Activated naive CD4-positive, alpha-beta T cell treated with anti-CD3 and anti-CD28 coated beads for 36 hours (primary cell): ENCODE measurements around the gene TEC. TPM values are rescaled to one million over a fixed set of nuclear protein-coding genes. Genes with fewer than 3 reads are reported as not detected.

ENCODE experiments used
- CTCF ChIA-PET: fragments of 350-600 bp; sonication (Branson Sonifier 250); formaldehyde crosslinking; loops from one replicate; lab custom pipeline; 2021; ENCODE audit warnings: antibody characterized with exemption; lab: Charles Lee
- DNase-seq: peaks from one replicate; pipeline ENCODE4 v3.0.0-alpha.2; 2020
- H3K27ac Mint-ChIP-seq: one replicate; pipeline ENCODE4 v1.8.0; 2021; ENCODE audit warnings: mild to moderate bottlenecking, mixed read lengths
- H3K27me3 Mint-ChIP-seq: one replicate; pipeline ENCODE4 v1.8.0; 2021; ENCODE audit warnings: low read depth, mixed read lengths
- H3K36me3 Mint-ChIP-seq: one replicate; pipeline ENCODE4 v1.8.0; 2021; ENCODE audit warnings: low read depth, mixed read lengths
- H3K4me1 Mint-ChIP-seq: one replicate; pipeline ENCODE4 v1.8.0; 2021; ENCODE audit warnings: low read depth, mixed read lengths
- H3K4me3 Mint-ChIP-seq: one replicate; pipeline ENCODE4 v1.8.0; 2021; ENCODE audit warnings: mild to moderate bottlenecking, moderate library complexity, mixed read lengths
- H3K9me3 Mint-ChIP-seq: one replicate; pipeline ENCODE4 v1.8.0; 2021; ENCODE audit warnings: mixed read lengths
- intact Hi-C: fragments of 100-400 bp; cut with micrococcal nuclease; formaldehyde crosslinking; loops from one replicate; pipeline ENCODE4 v1.15.1; 2023
- total RNA-seq, 2 experiments: library from RNA; stranded (reverse); gene quantifications; one replicate each; pipeline ENCODE4 v1.2.3, GENCODE V29; 2021

The TEC gene
- total RNA-seq, 2 experiments from 2014 or later, result 3.4 to 3.7 TPM

- H3K9me3 Mint-ChIP-seq, result peaks cover 9% of the 10 kb centered on the region
- intact Hi-C loops, result no loop called here
Measured at GRCh38 chr4:48149827-48150370, 119.7 kb downstream of the TEC start.

DNA sequence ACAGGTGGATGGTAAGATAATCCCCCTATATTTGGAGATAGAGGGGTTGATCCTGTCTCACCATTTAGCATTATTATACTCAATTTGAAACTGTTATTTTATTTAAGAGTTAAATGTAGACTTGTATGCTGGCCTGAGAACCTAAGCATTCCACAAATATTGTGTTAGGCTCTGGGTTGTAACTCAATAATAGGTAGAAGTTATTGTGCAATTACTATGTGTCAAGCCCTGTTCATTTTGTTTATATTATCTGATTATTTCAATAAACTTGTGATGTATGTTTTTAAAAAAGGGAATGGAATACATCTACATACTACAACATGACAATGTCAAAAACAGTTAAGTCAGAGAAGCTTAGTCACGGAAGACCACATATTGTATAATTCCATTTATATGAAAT lies 122.0 kb downstream of the TEC start:
- CTCF ChIA-PET, result no interaction called here
- Mint-ChIP-seq H3K9me3 (no peaks in the 10 kb centered on the region), H3K27me3 (no peaks in the 10 kb centered on the region), H3K4me1 (peaks cover 3% of the 10 kb centered on the region), H3K27ac (no peak overlapping the region), H3K36me3 (no peaks in the 10 kb centered on the region), H3K4me3 (no peak overlapping the region)
- no peak for DNase-seq
- intact Hi-C loops, result no loop called here

More at GRCh38 chr4:48149827-48150370, 119.7 kb downstream of the TEC start:
- Mint-ChIP-seq H3K27ac (no peak overlapping the region), H3K36me3 (peaks cover 13% of the 10 kb centered on the region), H3K4me3 (no peak overlapping the region), H3K4me1 (peaks cover 5% of the 10 kb centered on the region), H3K27me3 (no peaks in the 10 kb centered on the region)
- CTCF ChIA-PET, result no interaction called here
- no peak for DNase-seq

- Mint-ChIP-seq H3K27me3 (no peaks in the 10 kb centered on the region), H3K36me3 (peaks cover 5% of the 10 kb centered on the region), H3K4me1 (peaks cover 46% of the 10 kb centered on the region), H3K4me3 (no peak overlapping the region), H3K9me3 (no peaks in the 10 kb centered on the region), H3K27ac (no peak overlapping the region)
- CTCF ChIA-PET, result interaction anchor here (0.6 to 7.7 kb wide), 10 partner anchors 14 to 651 kb away, joined by 3 to 162 read pairs (median 9); no protein-coding TSS in a partner anchor
- intact Hi-C loops, result loop anchor here (1.0 to 5.0 kb wide), 8 partner anchors 32 to 472 kb away; partner anchors contain the start of genes CNGA1 and NIPAL1
- DNase-seq, result no peak
Measured at GRCh38 chr4:48141048-48141447, 128.6 kb downstream of the TEC start.

DNA sequence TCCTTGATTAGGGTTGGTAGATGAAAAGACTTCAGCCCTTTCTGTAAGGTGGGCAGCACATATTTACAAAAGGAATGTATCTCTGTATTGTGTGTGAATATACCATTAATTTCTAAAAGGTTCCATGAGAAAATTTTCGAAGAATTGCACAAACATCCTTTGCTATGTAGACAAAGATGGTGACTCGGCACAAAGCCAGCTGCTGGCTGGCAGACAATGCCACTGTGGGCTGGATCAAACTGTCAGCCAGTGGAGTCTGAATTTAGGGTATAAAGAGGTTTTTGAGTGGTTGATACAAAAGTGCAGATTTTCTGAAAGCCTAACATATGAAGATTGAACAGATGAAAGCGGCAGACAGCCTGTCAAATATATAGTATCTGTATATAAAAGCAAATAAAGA lies 129.9 kb downstream of the TEC start:
- no peak overlapping the region for H3K4me3 Mint-ChIP-seq
- CTCF ChIA-PET, result interaction anchor here (0.7 to 7.7 kb wide), 15 partner anchors 9 to 206 kb away, joined by 3 to 162 read pairs (median 5); no protein-coding TSS in a partner anchor
- H3K27ac Mint-ChIP-seq, result peak overlapping the region; percentile 93
- H3K36me3 Mint-ChIP-seq, result peaks cover 8% of the 10 kb centered on the region
- intact Hi-C loops, result loop anchor here (1.0 to 10.0 kb wide), 7 partner anchors 11 to 655 kb away; partner anchors contain the start of gene ATP10D
- no peaks in the 10 kb centered on the region for H3K9me3 Mint-ChIP-seq
- no peaks in the 10 kb centered on the region for H3K27me3 Mint-ChIP-seq
- H3K4me1 Mint-ChIP-seq, result peaks cover 60% of the 10 kb centered on the region
- DNase-seq, result peak; percentile 39

DNA sequence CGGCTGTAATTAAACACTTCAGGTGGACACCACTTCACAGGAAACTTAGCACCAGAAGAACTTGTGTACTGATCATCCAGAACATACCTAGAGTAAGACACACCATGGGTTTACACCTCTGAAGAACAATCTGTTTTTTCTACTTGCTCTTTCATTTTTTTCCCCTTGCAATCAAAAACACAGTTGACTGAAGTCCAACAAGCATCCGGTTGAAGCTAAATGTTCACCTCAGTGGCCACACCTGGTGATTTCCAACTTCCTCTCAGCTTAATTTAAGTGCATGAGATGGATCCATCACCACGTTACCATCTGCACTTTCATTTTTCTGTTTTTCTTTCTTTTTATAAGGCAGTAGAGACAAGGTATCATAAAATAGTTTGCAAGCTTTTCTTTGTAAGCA lies 130.7 kb downstream of the TEC start:
- Mint-ChIP-seq H3K9me3 (no peaks in the 10 kb centered on the region), H3K4me1 (peaks cover 66% of the 10 kb centered on the region), H3K27ac (peak overlapping the region; percentile 93), H3K4me3 (peak overlapping the region; percentile 48), H3K36me3 (peaks cover 8% of the 10 kb centered on the region), H3K27me3 (no peaks in the 10 kb centered on the region)
- CTCF ChIA-PET, result interaction anchor here (0.9 to 7.7 kb wide), 15 partner anchors 10 to 205 kb away, joined by 3 to 162 read pairs (median 5); no protein-coding TSS in a partner anchor
- peak; percentile 71 for DNase-seq
- intact Hi-C loops, result loop anchor here (1.0 to 10.0 kb wide), 6 partner anchors 11 to 654 kb away; partner anchors contain the start of gene ATP10D

DNA sequence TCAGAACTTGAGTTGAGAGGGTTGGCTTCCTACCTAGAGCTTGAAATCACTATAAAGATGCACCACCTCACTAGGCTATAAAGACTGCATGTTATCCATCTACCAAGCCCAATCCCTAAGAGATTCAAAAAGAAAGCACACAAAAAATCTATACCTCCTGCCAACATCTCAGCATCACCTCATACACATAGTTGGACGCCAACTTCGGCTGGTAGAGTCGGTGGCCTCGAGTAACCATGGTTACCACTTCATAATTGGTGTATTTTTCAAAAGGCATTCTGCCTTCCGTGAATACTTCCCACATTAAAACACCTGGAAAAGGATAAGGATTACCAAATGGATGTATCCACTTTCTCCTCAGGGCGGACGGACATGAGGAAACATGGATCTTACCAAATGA lies 131.1 kb downstream of the TEC start:
- peak overlapping the region; percentile 93 for H3K27ac Mint-ChIP-seq
- CTCF ChIA-PET, result interaction anchor here (0.8 to 7.7 kb wide), 13 partner anchors 10 to 205 kb away, joined by 3 to 162 read pairs (median 4); no protein-coding TSS in a partner anchor
- H3K36me3 Mint-ChIP-seq, result peaks cover 9% of the 10 kb centered on the region
- no peaks in the 10 kb centered on the region for H3K9me3 Mint-ChIP-seq
- peak overlapping the region; percentile 48 for H3K4me3 Mint-ChIP-seq
- intact Hi-C loops, result loop anchor here (2.0 to 10.0 kb wide), 2 partner anchors 14 to 654 kb away; partner anchors contain the start of gene ATP10D
- DNase-seq, result no peak
- no peaks in the 10 kb centered on the region for H3K27me3 Mint-ChIP-seq
- peaks cover 66% of the 10 kb centered on the region for H3K4me1 Mint-ChIP-seq

DNA sequence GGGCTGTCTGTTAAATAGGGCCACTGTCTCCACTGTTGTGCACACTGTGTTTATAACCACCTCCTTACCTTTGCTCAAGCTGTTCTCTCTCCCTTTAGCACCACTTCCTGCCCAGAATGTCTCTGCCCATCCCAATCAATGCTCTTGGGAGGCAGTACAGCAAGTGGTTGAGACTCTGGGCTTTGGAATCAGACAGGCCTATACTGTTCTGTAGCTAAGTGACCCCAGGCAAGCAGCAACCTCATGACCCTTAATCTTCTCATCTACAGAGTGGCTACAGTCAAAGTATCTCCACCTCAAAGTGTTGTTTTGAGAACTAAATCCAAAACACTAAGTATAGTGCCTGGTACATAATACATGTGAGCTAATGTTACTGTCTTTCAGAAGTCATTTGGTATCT lies 131.8 kb downstream of the TEC start:
- intact Hi-C loops, result loop anchor here (2.0 to 10.0 kb wide), 2 partner anchors 13 to 653 kb away; partner anchors contain the start of gene ATP10D
- Mint-ChIP-seq H3K36me3 (peaks cover 9% of the 10 kb centered on the region), H3K9me3 (no peaks in the 10 kb centered on the region), H3K4me3 (peak overlapping the region; percentile 48), H3K4me1 (peaks cover 66% of the 10 kb centered on the region), H3K27me3 (no peaks in the 10 kb centered on the region), H3K27ac (peak overlapping the region; percentile 93)
- CTCF ChIA-PET, result interaction anchor here (0.8 to 7.7 kb wide), 9 partner anchors 11 to 128 kb away, joined by 3 to 162 read pairs (median 4); no protein-coding TSS in a partner anchor
- DNase-seq, result peak; percentile 30

DNA sequence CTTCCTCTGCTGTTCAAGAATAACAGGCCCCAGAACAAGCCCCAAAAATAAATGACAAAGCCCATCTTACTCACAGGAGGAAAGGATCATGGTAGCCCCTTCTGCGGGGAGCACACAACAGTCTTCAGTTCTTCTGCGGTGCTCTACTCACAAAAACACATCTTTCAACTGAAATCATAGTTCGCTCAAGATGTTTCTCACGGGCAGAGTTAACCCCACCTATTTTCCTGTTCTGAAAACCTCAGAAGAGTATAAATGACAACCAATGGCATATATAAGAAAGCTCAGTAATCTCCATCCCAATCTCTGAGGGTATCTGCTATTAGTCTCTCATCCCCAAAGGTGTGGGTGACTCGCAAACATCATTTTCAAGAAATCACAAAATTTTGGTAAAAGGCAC lies 135.6 kb downstream of the TEC start, which contains the start of gene TXK:
Gene TXK (minus strand): TSS at position 170 of the 400 bp plus-strand sequence. CDS start 80 bp downstream, at position 90.
- no peaks in the 10 kb centered on the region for H3K27me3 Mint-ChIP-seq
- peaks cover 69% of the 10 kb centered on the region for H3K4me1 Mint-ChIP-seq
- peak within 1 kb of the TSS; percentile 99 for H3K27ac Mint-ChIP-seq
- H3K9me3 Mint-ChIP-seq, result no peaks in the 10 kb centered on the region
- CTCF ChIA-PET, result interaction anchor here (0.8 to 3.9 kb wide), 3 partner anchors 16 to 46 kb away, joined by 3 to 17 read pairs (median 8); no protein-coding TSS in a partner anchor
- H3K4me3 Mint-ChIP-seq, result peak within 1 kb of the TSS; percentile 79
- intact Hi-C loops, result loop anchor here (1.0 to 10.0 kb wide), 2 partner anchors 31 to 649 kb away; partner anchors contain the start of gene ATP10D
- DNase-seq, result peak; percentile 41
- H3K36me3 Mint-ChIP-seq, result peaks cover 31% of the 10 kb centered on the region

- CTCF ChIA-PET, result interaction anchor here (0.6 to 3.9 kb wide), 5 partner anchors 16 to 466 kb away, joined by 3 to 17 read pairs (median 6); no protein-coding TSS in a partner anchor
- intact Hi-C loops, result loop anchor here (1.0 to 10.0 kb wide), 2 partner anchors 30 to 649 kb away; partner anchors contain the start of gene ATP10D
- Mint-ChIP-seq H3K4me3 (peak overlapping the region; percentile 79), H3K27ac (peak overlapping the region; percentile 99), H3K9me3 (no peaks in the 10 kb centered on the region), H3K27me3 (no peaks in the 10 kb centered on the region), H3K4me1 (peaks cover 69% of the 10 kb centered on the region), H3K36me3 (peaks cover 32% of the 10 kb centered on the region)
- DNase-seq, result no peak
Measured at GRCh38 chr4:48133669-48134068, 136.0 kb downstream of the TEC start.

GRCh38 chr4:48131736-48132135 lies 137.9 kb downstream of the TEC start:
- Mint-ChIP-seq H3K4me3 (peak overlapping the region; percentile 79), H3K27me3 (no peaks in the 10 kb centered on the region), H3K4me1 (peaks cover 69% of the 10 kb centered on the region), H3K9me3 (no peaks in the 10 kb centered on the region), H3K36me3 (peaks cover 31% of the 10 kb centered on the region), H3K27ac (peak overlapping the region; percentile 99)
- CTCF ChIA-PET, result interaction anchor here (0.6 to 10.6 kb wide), 12 partner anchors 7 to 351 kb away, joined by 3 to 162 read pairs (median 4); no protein-coding TSS in a partner anchor
- intact Hi-C loops, result loop anchor here (10.0 kb wide), 1 partner anchor 647 kb away; the partner anchor contains the start of gene ATP10D
- DNase-seq, result no peak

DNA sequence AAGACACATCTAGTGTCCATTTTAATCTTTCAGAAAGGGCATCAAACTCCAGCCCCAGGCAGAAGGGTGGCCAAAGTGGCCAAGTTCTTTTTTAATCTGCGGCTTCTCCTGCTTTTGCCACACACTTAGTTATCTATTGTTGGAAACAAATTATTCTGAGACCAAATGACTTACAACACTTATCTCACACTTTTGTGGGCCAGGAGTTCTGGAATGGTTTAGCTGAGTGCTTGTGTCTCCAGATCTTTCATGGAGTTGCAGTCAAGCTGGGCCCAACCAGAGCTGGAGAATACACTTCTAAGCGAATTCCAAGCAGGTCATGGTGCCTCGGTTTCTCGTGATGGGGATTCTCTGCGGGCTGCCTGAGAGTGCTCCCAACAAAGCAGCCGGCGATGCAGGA lies 139.5 kb downstream of the TEC start:
- peaks cover 70% of the 10 kb centered on the region for H3K4me1 Mint-ChIP-seq
- intact Hi-C loops, result loop anchor here (10.0 kb wide), 1 partner anchor 645 kb away; the partner anchor contains the start of gene ATP10D
- H3K36me3 Mint-ChIP-seq, result peaks cover 26% of the 10 kb centered on the region
- no peak for DNase-seq
- peak overlapping the region; percentile 79 for H3K4me3 Mint-ChIP-seq
- peak overlapping the region; percentile 99 for H3K27ac Mint-ChIP-seq
- CTCF ChIA-PET, result interaction anchor here (0.7 to 10.6 kb wide), 11 partner anchors 9 to 210 kb away, joined by 3 to 162 read pairs (median 5); no protein-coding TSS in a partner anchor
- no peaks in the 10 kb centered on the region for H3K27me3 Mint-ChIP-seq
- H3K9me3 Mint-ChIP-seq, result no peaks in the 10 kb centered on the region
